ENCODE data around the gene MYZAP. TPM values are rescaled to one million over a fixed set of nuclear protein-coding genes. Genes with fewer than 3 reads are reported as not detected.
A peak's percentile ranks its signal among the peaks of the same experiment; 100 is the strongest.

Gene MYZAP
- total and polyA plus RNA-seq, 10 donors: 4.1 to 26.2 (median 13.8) TPM

GRCh38 chr15:57619746-57620145 is 28.0 kb downstream of the MYZAP start:
- 83 to 96% (median 84%) methylated on average over 3 of the region's 3 CpGs for WGBS, 5 donors
- DNase-seq: no peak
- Histone ChIP-seq H3K4me1 (no peaks in the 10 kb centered on the region), H3K27ac (peak overlapping the region in 1 of 8 donors; percentile 15), H3K4me3 (no peak overlapping the region), H3K36me3 (peaks cover 0 to 9% (median 0%) of the 10 kb centered on the region in 6 donors), H3K27me3 (replicated peaks in 1 of 7) (no peaks in the 10 kb centered on the region), H3K9me3 (no peaks in the 10 kb centered on the region)
- no peak for TF ChIP-seq POLR2AphosphoS5 (IDR thresholded peaks at IDR 0.05)
- no peak for TF ChIP-seq CTCF (IDR thresholded peaks at IDR 0.05 in 8 of 11, conservative IDR thresholded peaks at IDR 0.05 in 3 of 11)
- no peak for TF ChIP-seq POLR2A (IDR thresholded peaks at IDR 0.05)
- intact Hi-C loops (cut with DNase I; ENCODE audit: low total_unique reads): no loop called here

- Histone ChIP-seq H3K4me1 (peaks cover 0 to 13% (median 0%) of the 10 kb centered on the region in 6 donors), H3K27me3 (replicated peaks in 1 of 7) (no peaks in the 10 kb centered on the region), H3K27ac (no peak overlapping the region), H3K9me3 (no peaks in the 10 kb centered on the region), H3K4me3 (no peak overlapping the region), H3K36me3 (peaks cover 0 to 15% (median 0%) of the 10 kb centered on the region in 6 donors)
- no peak for TF ChIP-seq CTCF (IDR thresholded peaks at IDR 0.05 in 8 of 11, conservative IDR thresholded peaks at IDR 0.05 in 3 of 11)
- TF ChIP-seq POLR2AphosphoS5 (IDR thresholded peaks at IDR 0.05): no peak
- no peak for TF ChIP-seq POLR2A (IDR thresholded peaks at IDR 0.05)
- intact Hi-C loops (cut with DNase I; ENCODE audit: low total_unique reads): no loop called here
- no peak for DNase-seq
- 93 to 96% (median 95%) methylated on average over 4 of the region's 4 CpGs for WGBS, 5 donors
These were observed 33.0 kb downstream of the MYZAP start for GRCh38 chr15:57624730-57625129.

- H3K27me3 ChIP-seq (replicated peaks in 1 of 7): no peaks in the 10 kb centered on the region
- no peaks in the 10 kb centered on the region for H3K9me3 ChIP-seq
- WGBS, 5 donors: 61 to 67% (median 64%) methylated on average over 10 of the region's 10 CpGs
- peaks cover 0 to 13% (median 0%) of the 10 kb centered on the region in 6 donors for H3K4me1 ChIP-seq
- intact Hi-C loops (cut with DNase I; ENCODE audit: low total_unique reads): no loop called here
- TF ChIP-seq POLR2AphosphoS5 (IDR thresholded peaks at IDR 0.05): no peak
- TF ChIP-seq CTCF (IDR thresholded peaks at IDR 0.05 in 8 of 11, conservative IDR thresholded peaks at IDR 0.05 in 3 of 11): no peak
- no peak for TF ChIP-seq POLR2A (IDR thresholded peaks at IDR 0.05)
- DNase-seq: no peak
- no peak overlapping the region for H3K4me3 ChIP-seq
- H3K36me3 ChIP-seq: peaks cover 0 to 26% (median 0%) of the 10 kb centered on the region in 6 donors
- H3K27ac ChIP-seq: peak overlapping the region in 6 of 8 donors; percentile 19 to 68 (median 50)
These were observed 34.2 kb downstream of the MYZAP start for GRCh38 chr15:57625703-57626448.

- 26 to 36% (median 33%) methylated on average over 8 of the region's 8 CpGs for WGBS, 5 donors
- Histone ChIP-seq H3K4me3 (no peak overlapping the region), H3K27me3 (replicated peaks in 1 of 7) (no peaks in the 10 kb centered on the region), H3K36me3 (peaks cover 0 to 22% (median 0%) of the 10 kb centered on the region in 6 donors), H3K27ac (peak overlapping the region in 6 of 8 donors; percentile 19 to 68 (median 50)), H3K9me3 (no peaks in the 10 kb centered on the region), H3K4me1 (peaks cover 0 to 13% (median 0%) of the 10 kb centered on the region in 6 donors)
- peak; percentile 80 for DNase-seq
- TF ChIP-seq POLR2A (IDR thresholded peaks at IDR 0.05) (no peak), POLR2AphosphoS5 (IDR thresholded peaks at IDR 0.05) (peak; percentile 24 to 69 (median 42))
- intact Hi-C loops (cut with DNase I; ENCODE audit: low total_unique reads): no loop called here
These were observed 35.2 kb downstream of the MYZAP start for GRCh38 chr15:57626713-57627440.

All from spleen (tissue), 11 donors.